Prostate gland (tissue), 2 donors: Measurements from ENCODE around the gene PTPRU.

Source experiments
- POLR2A ChIP-seq: fragments of 450-650 bp; IDR thresholded peaks from one replicate; pipeline ENCODE4 v1.6.1; 2016; ENCODE audit warnings: antibody characterized with exemption, mild to moderate bottlenecking
- TF ChIP-seq, protein P1 (sequence below), 4 experiments: fragments of 200-600 bp in 2 of 4; fragments of 450-650 bp in 2 of 4; sonication (generic) in 2 of 4; IDR thresholded peaks; 1 replicate in 3 of 4; 2 replicates in 1 of 4; pipeline ENCODE4 v1.5.1; 2016 to 2019; ENCODE audit warnings: antibody characterized with exemption in 4 of 4, mild to moderate bottlenecking in 2 of 4, moderate library complexity in 2 of 4

DNA sequence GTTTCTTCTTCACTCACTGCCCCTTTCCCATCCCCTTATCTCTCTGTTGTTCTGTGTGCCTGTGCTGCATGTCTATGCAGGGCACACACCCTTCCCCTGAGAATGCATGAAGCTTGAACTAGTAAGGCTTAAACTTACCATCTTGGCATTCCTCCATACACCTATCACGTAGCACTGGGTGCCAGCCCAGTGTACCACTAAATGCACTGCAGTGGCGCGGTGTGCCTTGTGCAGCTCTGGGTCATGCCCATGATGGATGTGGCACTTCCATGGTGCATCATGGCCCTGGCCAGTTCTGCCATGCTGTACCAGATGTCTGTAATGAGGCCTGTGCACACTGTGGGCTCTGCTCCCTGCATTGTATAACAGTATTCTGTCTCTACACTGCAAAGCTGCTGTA lies 10.7 kb downstream of the PTPRU start:
- TF ChIP-seq, protein P1, sequence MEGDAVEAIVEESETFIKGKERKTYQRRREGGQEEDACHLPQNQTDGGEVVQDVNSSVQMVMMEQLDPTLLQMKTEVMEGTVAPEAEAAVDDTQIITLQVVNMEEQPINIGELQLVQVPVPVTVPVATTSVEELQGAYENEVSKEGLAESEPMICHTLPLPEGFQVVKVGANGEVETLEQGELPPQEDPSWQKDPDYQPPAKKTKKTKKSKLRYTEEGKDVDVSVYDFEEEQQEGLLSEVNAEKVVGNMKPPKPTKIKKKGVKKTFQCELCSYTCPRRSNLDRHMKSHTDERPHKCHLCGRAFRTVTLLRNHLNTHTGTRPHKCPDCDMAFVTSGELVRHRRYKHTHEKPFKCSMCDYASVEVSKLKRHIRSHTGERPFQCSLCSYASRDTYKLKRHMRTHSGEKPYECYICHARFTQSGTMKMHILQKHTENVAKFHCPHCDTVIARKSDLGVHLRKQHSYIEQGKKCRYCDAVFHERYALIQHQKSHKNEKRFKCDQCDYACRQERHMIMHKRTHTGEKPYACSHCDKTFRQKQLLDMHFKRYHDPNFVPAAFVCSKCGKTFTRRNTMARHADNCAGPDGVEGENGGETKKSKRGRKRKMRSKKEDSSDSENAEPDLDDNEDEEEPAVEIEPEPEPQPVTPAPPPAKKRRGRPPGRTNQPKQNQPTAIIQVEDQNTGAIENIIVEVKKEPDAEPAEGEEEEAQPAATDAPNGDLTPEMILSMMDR (IDR thresholded peaks at IDR 0.05): no peak
- no peak for TF ChIP-seq POLR2A
